K562 (cell line): Measurements from ENCODE around the gene THEMIS.

Experiments
- EZH2 ChIP-seq: IDR thresholded peaks from 2 replicates; pipeline ENCODE4 v1.6.1; 2012; ENCODE audit warnings: low read depth, mild to moderate bottlenecking, inconsistent platforms, low read length, borderline replicate concordance
- FOXJ2 ChIP-seq: fragments of 200-800 bp; sonication (Bioruptor generic); IDR thresholded peaks from 2 replicates; pipeline ENCODE4 v1.6.1; 2016; ENCODE audit warnings: missing genetic modification characterization, missing compliant biosample characterization
- FOXJ3 ChIP-seq: sonication (generic); formaldehyde crosslinking; IDR thresholded peaks from 2 replicates; pipeline ENCODE4 v1.4.0; 2020; ENCODE audit warnings: mild to moderate bottlenecking, missing genetic modification reagents
- POLR2AphosphoS5 ChIP-seq: IDR thresholded peaks from 2 replicates; pipeline ENCODE4 v1.6.1; 2011; ENCODE audit warnings: mild to moderate bottlenecking, low read depth, low read length, moderate library complexity; ENCODE audit not compliant: control insufficient read depth, insufficient read depth
- POLR2G ChIP-seq: fragments of 200-400 bp; formaldehyde crosslinking; IDR thresholded peaks from 2 replicates; pipeline ENCODE4 v1.6.1; 2017; ENCODE audit warnings: low read depth, mild to moderate bottlenecking, antibody characterized with exemption, low read length, moderate library complexity
- RBM22 ChIP-seq: fragments of 200-400 bp; formaldehyde crosslinking; IDR thresholded peaks from 2 replicates; pipeline ENCODE4 v1.6.1; 2018; ENCODE audit warnings: low read length, low read depth; ENCODE audit not compliant: poor library complexity, severe bottlenecking
- TAF1 ChIP-seq: IDR thresholded peaks from 2 replicates; pipeline ENCODE4 v1.6.1; 2011; ENCODE audit warnings: mild to moderate bottlenecking, low read length, moderate library complexity; ENCODE audit not compliant: insufficient read depth, control insufficient read depth, severe bottlenecking; ENCODE audit errors: extremely low read depth
- UBTF ChIP-seq, 2 experiments: IDR thresholded peaks; 2 replicates each; pipeline ENCODE4 v1.6.1; 2012; ENCODE audit warnings: improper control_type of control experiment in 2 of 2, low read depth in 2 of 2, low read length in 2 of 2, borderline replicate concordance in 1 of 2
- YY1 ChIP-seq, 3 experiments: IDR thresholded peaks; 2 replicates each; pipeline ENCODE4 v1.6.1; 2011; ENCODE audit warnings: low read length in 2 of 3, mild to moderate bottlenecking in 2 of 3, moderate library complexity in 2 of 3, borderline replicate concordance in 1 of 3, control low read depth in 1 of 3, low read depth in 1 of 3; ENCODE audit not compliant: insufficient read depth in 3 of 3, insufficient replicate concordance in 2 of 3, control insufficient read depth in 1 of 3, insufficient read length in 1 of 3; ENCODE audit errors: extremely low read depth in 1 of 3
- ZBTB11 ChIP-seq, 3 experiments: fragments of 200-800 bp in 1 of 3; fragments of 250-450 bp in 1 of 3; fragments of 450-650 bp in 1 of 3; sonication (Bioruptor Pico) in 1 of 3; sonication (Bioruptor generic) in 1 of 3; formaldehyde crosslinking in 1 of 3; IDR thresholded peaks; 2 replicates each; pipeline versions ENCODE4 v1.6.1 to v1.8.0; 2016 to 2022; ENCODE audit warnings: mild to moderate bottlenecking in 2 of 3, missing genetic modification characterization in 2 of 3, missing compliant biosample characterization in 1 of 3, moderate library complexity in 1 of 3
- ZNF184 ChIP-seq: sonication (generic); formaldehyde crosslinking; IDR thresholded peaks from 2 replicates; pipeline ENCODE4 v1.5.0; 2020; ENCODE audit warnings: missing genetic modification reagents
- ZNF449 ChIP-seq: fragments of 250-450 bp; sonication (Bioruptor Pico); IDR thresholded peaks from 2 replicates; pipeline ENCODE4 v1.8.0; 2022; ENCODE audit warnings: moderate library complexity, mild to moderate bottlenecking, inconsistent platforms

- TF ChIP-seq ZBTB11 (CRISPR knock-in tag; IDR thresholded peaks at IDR 0.05) (no peak), UBTF (IDR thresholded peaks at IDR 0.05; ENCODE audit: borderline replicate concordance in 1 of 2, low read depth in 2 of 2, low read length in 2 of 2) (no peak), ZNF184 (CRISPR knock-in tag) (no peak), ZNF449 (CRISPR knock-in tag) (no peak), TAF1 (no peak), POLR2AphosphoS5 (no peak), EZH2 (no peak), YY1 (IDR thresholded peaks at IDR 0.05; ENCODE audit: borderline replicate concordance in 1 of 3, control insufficient read depth in 1 of 3, extremely low read depth in 1 of 3, insufficient read depth in 3 of 3, insufficient read length in 1 of 3, insufficient replicate concordance in 2 of 3, low read depth in 1 of 3, low read length in 2 of 3) (no peak), POLR2G (no peak), FOXJ2 (tag) (no peak), FOXJ3 (CRISPR knock-in tag) (no peak), RBM22 (no peak)
Observed at GRCh38 chr6:127748290-127748689, 152.6 kb downstream of the THEMIS start.
